Measurements from ENCODE around the gene SLCO1A2.
"Not testable (repeated sequence)": the region's sequence is repeated elsewhere in the genome, so short reads cannot be mapped to it uniquely, and the experiment has no call there.

Gene SLCO1A2, protein sequence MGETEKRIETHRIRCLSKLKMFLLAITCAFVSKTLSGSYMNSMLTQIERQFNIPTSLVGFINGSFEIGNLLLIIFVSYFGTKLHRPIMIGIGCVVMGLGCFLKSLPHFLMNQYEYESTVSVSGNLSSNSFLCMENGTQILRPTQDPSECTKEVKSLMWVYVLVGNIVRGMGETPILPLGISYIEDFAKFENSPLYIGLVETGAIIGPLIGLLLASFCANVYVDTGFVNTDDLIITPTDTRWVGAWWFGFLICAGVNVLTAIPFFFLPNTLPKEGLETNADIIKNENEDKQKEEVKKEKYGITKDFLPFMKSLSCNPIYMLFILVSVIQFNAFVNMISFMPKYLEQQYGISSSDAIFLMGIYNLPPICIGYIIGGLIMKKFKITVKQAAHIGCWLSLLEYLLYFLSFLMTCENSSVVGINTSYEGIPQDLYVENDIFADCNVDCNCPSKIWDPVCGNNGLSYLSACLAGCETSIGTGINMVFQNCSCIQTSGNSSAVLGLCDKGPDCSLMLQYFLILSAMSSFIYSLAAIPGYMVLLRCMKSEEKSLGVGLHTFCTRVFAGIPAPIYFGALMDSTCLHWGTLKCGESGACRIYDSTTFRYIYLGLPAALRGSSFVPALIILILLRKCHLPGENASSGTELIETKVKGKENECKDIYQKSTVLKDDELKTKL

DNA sequence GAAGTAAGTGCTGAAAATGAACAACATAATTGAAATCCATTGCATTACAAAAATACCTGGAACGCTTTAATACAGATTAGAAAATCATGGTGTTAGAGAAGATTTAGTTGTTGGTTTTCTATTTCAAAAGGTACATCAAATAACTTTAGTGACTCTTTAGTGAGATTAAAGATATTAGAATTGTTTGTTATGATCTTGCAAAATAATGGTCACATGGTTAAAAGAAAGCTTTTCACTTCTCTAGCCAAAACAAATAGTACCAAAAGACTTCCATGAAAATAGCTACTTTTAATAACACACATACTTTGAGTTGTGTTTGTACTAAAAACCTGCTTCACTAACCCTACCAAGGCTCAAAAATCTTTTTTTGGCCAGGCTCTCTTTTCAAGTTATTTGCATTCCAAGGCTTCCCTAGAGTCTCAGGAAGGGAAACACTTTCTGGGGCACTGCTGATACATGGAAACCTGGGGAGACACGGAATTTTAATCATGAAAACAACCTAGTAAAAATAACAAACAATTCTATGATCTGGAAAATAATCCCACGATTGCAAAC, at the start of gene SLCO1A2:
SLCO1A2 (minus strand) TSS at position 147 of the 555 bp plus-strand sequence. CDS start 270 bp downstream, outside the sequence.
- no peak for DNase-seq

DNA sequence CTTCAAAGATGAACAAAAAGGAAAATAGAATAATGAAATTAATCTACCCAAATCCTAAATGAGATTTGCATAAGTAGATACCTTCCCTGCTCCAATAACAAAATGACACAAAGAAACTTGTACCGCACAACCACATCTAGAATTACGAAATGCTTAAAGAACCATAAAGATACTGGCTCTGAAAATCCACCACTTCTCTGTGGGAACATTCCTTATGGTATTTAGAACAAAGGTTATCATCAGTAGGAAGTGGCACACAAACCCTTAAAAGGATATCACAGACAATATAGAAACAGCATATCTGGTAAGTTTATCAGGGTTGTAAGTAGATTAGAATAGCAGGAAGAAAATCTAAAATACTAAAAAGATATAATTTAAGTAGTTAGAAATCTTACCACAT, 49.5 kb upstream of the SLCO1A2 start:
- no peak for DNase-seq

DNA sequence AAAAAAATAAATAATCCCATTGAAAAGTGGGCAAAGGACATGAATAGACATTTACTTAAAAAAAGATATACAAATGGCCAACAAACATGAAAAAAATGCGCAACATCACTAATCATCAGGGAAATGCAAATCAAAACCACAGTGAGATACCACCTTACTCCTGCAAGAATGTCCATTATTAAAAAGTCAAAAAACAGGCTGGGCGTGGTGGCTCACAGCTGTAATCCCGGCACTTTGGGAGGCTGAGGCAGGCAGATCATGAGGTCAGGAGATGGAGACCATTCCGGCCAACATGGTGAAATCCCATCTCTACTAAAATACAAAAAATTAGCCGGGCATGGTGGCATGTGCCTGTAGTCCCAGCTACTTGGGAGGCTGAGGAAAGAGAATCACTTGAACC, 46.6 kb upstream of the SLCO1A2 start:
- DNase-seq, result not testable (repeated sequence)

DNA sequence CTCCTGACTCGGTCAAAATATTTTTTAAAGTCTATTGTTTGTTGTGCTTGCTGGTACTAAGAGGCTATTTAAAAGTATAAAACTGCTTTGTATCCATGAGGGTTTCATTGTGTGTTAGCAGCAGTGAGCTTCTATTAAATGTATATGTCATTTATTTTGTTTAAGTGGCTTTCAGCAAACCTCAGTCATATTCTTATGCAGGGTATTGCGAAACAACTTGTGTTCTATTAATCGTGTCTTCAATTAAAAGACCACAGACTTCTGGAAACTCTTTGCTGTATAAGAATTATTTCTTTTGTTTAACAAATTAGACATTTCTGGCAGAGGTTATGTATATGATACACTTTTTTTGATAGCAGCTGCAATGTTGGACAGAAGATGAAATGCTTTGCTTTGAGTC, 44.5 kb upstream of the SLCO1A2 start:
- no peak for DNase-seq

DNA sequence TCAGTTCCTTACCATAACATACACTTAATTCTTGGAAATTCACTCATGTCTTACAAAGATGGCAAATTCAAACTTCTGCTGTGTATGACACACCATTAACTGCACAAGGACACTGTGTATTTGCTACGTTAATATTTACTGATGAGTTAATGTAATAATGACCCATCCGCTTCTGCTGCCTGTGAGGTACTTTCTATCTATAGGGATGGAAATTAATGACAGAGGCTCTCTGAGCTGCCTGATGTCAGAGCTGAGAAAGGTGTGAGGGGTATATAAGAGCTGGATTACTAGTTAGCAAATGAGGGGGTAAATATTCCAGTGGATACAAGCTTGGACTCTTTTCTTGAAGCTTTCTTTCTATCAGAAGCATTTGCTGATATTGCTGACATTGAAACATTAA, 37.9 kb upstream of the SLCO1A2 start, which contains the start of gene IAPP:
IAPP (plus strand) TSS at position 301 of the 400 bp plus-strand sequence. CDS start 450 bp downstream, outside the sequence.
- no peak for DNase-seq

DNA sequence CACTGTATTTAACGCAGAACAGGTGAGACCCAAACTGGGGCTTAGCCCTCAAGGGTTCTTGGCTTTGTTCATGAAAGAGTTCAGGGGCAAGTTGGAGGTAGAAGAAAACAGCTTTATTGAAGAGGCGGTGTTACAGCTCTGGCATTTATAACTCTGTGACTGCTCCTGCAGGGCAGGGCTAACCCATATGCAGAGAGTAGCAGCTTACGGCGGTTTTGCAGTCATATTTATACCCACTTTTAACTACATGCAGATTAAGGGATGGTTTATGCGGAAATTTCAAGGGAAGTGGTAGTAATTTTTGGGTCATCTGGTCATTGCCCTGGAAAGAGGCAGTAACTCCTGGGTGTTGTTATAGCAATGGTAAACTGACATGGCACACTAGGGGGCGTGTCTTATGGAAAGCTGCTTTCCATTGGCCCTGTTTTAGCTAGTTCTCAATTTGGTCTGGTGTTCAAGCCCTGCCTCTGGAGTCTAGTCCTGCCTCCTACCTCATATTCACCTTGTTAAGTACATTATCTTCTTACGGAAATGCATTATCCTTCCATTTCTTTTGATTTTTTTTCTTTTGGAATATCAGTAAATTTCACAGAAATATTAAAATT, 36.2 kb upstream of the SLCO1A2 start:
- no peak for DNase-seq

DNA sequence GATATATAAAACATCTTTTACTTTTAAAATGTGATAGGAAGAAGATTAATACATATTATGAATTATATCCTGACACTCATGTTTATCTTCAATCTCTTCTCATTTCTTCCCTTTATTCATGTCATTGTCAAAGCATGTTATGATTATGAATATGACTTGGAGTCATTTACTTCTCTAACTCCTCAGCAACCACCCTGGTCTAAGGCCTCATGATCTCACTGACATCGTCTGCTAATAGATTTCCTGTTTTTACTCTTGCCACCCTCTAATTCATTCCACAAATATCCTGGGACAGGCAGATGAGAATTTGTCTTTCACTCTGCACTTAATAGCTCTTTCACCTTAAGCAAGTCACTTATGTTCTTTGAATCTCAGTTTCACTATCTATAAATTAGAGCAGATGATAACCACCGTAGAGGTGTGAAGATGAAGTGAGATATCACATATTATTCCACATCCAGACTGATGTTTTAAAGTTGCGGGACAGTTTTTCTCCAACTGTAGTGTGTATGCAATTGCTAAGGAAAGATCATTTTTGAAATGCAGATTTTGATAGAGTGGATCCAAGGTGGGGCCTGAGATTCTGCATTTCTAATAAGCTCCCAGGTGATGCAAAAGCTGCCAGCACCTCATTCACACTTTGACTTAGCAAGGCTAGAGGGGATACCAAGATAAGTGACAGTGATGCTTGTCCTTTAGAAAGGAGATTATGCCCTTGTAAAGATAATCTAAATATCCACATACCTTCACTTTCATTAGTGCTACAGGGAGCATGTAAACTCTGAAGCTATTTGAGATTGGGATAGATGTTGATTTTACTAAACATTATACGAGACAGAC, 34.6 kb upstream of the SLCO1A2 start:
- DNase-seq, result no peak

DNA sequence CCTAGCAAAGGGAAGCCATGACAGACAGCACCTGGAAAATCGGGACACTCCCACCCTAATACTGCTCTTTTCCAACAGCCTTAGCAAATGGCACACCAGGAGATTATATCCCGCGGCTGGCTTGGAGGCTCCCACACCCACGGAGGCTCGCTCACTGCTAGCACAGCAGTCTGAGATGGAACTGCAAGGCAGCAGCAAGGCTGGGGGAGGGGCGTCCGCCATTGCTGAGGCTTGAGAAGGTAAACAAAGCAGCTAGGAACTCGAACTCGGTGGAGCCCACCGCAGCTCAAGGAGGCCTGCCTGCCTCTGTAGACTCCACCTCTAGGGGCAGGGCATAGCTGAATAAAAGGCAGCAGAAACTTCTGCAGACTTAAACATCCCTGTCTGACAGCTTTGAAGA, 25.9 kb upstream of the SLCO1A2 start:
- DNase-seq, result not testable (repeated sequence)

DNA sequence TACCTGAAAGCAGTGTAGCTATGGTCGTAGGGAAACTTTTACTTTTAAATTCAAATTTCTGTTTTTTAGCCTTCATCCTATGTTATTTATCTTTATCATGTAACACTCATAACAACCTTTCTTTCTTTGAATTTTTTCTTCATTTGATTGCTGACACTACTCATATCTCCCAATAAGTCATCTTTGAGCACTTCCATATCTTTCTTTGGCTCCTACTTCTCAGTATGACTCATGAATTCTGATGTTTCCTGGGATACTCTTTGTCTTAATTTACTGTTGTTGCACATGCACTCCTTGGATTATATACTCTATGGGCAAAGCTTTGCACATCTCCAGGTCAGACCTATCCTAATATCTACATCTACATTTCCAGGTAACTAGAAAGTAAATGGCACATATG, 19.9 kb upstream of the SLCO1A2 start:
- DNase-seq, result no peak

DNA sequence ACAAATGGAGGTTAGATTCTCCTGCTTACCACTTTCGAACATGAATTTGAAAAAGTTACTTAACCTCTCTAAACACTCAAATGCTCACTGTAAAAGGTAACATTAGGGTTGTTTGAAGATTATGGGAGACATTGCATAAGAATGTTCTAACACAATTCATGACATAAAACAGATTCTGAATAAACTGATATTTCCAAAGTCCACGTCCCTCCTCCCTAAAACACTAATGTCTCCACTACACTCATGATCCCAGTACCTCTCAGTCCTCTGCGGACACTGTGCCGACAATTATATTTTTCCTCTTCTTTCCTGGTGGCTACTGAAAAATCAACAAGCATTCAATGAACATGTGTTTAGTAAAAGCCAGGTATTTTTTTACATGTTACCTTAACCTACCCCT, 19.2 kb upstream of the SLCO1A2 start:
- DNase-seq, result no peak

DNA sequence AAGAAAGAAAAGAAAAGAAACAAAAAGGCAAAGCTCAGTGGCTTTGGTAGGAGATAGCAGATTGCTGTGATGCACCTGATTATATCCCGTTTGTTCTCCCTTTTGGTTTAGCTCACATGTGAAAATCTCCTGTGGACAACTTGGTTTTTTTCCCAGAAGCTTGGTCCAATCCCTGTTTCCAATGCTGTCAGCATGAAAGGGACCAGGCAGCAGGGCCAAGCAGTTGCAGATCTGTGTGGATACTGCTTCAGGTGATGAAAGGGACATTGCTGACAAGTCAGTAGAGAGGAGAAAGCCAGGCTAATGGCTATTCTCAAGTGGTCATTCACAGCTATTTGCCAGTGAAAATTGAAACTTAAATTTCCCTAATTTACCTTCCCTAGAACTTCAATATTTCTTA, 18.8 kb upstream of the SLCO1A2 start:
- DNase-seq, result no peak

DNA sequence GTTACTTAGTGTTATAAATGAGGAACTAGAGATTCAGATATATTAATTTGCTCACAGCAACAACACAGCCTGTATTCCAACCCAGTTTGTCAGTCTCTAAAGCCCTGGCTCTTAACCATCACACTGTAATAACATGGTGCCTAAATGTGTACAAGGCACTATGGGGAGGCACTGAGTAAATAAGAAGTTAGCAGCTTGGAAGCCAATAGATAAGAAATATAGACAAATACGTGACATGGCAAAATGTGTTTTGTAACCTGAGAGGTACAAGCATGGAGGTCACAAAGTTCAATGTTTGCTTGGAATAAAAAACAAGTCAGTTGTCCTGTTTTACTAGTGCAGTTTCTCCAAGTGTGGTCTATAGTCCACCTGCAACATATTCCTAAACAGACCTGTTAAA, 16.3 kb upstream of the SLCO1A2 start:
- DNase-seq, result no peak

DNA sequence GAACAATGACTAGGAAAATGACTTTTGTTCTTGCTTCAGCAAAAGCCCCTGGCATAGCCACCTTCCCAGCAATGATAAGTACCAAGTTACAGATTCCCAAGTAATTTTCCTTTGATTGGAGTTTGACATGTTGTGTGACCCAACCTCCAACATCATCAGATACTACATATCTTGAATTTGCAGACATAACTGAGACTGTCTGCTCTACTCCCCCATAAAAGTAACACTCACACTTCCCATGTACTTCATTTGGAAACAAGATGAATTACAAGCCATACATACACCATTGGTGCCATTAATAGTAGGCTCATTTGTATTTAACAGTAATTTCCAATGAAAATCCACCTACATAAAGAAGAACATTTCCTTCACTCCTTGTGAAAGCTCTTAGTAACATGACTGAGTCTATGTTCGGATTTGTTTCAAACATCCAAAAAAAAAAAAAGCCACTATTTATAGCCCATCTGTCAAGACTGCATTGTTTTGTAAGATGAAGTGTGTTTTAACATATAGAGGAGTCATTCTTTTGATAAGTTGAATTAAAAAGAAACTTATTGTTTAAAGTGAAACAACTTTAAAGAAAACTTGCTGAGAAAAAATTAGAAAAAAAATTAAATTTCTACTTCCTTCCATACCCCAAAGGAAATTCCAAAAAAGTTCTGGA, 12.0 kb upstream of the SLCO1A2 start:
- DNase-seq, result no peak

DNA sequence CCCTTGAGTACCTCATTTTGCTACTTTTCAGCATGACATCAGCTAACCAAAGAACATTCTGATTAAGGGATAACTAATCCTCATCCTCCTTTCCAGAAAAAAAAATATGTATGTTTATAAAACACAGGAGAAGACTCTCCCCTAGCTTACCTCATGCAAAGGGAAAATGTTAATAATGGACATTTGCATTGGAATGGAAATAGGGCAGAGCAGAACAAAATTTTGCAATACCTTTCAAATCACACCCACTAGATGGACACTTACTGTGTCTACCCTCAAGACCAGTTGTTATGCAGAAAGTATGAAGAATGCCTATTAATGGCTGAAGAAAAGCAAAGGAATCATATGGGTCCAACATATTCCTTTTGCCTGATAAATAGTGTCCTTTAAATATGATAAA, 8.9 kb upstream of the SLCO1A2 start:
- DNase-seq, result no peak

DNA sequence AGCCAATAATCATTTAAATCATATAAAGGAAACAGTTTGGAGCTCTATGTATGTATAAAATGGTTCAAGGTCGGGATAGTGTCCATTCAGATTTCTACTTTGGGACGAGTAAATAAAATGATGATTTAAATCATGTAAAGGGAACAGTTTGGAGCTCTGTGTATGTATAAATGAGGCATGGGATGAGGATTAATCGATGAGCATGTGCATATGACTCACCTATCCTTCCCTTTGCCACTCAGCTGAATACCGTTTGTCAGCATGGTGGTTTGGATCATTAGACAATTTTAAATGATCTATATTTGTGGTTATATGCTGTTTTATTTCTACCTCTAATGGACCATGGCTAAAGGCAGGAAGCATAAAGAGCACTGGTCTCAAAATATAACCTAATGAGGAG, 7.1 kb upstream of the SLCO1A2 start:
- DNase-seq, result no peak

DNA sequence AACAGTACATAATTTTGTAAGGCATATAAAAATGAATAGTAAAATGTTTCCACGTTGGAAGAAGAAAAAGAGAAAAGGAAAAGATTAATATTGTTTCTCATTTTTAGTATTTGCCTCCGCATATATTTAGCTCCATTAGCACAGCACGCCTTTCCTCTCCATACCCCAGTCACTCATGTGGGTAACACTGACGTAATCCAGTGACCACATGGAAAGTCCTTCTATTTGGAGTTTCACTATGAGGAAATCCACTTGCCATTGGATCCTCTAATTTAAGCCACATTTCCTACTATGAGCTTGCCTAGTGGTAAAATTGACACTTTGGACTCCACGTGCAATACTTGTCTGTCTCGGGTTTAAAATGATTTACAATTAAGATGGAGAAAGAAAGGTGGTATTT, 5.7 kb upstream of the SLCO1A2 start:
- DNase-seq, result no peak

DNA sequence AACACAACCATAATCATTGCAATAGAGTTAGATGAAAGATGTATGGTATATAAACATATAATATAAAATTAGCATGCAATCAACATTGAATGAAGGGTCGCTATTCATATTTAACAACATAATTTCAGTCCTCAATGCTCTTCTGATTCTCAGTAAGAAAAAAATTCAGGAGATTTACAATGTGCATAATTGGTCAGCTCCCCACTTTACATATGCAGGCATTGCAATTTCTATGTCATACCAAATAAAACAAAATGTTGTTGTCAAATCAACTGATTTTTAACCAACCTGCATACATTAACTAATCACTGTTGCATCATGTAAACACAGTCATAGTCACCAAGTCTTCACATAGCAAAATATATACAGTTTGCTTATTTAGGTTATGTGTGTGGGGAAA, 5.2 kb upstream of the SLCO1A2 start:
- DNase-seq, result no peak

DNA sequence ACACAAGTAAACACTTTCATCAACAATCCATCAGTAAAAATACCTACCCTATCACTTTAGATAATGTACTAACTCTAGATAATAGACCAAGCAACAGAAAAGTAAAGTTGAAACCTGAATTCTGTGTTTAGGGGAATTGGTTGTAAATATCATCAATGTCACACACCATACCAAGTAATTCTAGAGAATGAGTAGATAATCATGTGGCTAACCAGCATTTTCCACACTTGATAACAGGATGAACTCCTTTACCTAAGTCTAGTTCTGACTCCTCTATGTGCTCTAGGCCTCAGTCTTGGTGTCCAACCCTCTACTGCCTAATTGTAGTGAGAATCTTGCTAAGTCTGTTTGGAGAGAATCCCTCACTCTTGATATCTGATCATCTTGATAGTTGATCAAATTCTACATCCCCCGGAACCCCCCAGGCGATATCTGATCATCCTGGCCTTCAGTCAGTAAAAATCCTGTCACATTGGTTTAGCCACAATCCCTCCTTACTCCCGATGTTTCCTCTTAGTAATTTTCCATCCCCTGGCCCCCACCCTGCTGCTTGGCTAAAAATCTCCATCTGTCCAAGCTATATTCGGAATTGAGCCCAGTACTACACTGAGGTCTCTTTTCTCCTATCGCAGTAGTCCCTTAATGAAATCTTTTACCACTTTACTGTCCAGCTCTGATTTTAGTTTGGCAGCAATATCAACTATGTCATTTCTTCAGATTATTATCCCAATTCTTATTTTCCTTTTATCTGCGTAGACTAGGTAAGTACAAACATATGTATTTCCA, 3.4 kb upstream of the SLCO1A2 start:
- DNase-seq, result no peak

DNA sequence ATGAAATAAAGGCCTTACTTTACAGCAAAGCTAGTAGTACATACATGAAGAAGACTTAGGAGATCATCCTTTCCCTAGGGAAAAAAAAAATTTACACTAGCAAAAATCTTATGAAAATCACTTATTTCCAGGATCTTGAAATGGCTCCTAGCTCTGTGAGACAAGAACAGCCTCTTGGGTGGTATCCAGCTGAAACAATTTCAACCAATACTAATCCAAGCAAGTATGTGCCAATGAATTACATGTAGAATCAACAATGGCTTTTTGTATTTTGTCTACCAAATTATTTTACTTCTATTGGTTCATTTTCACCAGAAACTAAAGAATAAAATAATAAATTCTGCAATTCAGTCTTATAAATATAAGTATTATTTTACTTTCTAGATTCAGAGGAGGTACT, 2.7 kb upstream of the SLCO1A2 start:
- DNase-seq, result no peak

DNA sequence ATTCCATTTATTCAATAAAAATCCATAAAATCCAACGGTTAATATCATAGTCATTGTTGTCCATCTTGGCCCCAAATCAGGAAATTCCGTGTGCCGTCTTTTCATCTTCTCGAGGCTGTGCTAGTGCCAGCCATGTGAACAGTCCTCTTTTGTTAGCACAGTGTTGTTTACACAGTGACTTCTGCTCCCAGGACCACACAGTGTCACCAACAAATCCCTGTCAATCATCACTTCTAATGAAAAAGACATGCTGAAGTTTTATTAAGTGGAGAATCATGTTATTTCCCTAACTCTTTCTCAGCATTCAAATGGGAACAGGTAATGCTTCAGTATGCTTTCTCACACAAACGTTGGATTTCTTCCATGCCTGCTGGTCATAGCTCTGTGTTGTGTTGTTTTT, 1.9 kb upstream of the SLCO1A2 start:
- DNase-seq, result no peak

DNA sequence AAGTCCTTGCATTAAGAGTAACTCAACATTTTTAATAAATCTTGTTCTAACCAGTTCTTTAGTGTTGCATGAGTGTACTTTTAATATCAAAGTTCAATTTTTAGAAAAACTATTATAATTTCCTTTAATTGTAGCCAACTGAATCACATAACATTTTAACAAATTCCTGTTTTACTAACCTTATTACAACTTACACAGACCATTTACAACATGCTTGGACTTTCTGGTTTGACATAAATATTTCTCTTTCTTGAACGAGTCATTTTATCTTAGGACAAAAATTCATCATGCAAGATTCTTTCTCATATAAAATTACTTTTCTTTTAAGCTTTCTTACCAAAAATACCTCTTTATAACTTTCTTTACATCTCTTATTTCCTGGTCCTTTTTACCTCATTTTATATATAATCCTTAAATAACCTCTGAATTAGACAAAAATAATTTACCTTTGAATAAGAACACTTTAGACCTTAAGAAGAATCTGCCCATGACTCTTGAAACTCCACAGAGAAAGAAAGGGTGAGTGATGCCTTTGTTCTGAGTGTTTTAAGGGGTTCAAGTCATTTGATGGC, 3.9 kb downstream of the SLCO1A2 start:
- peak in 1 of 2 experiments; percentile 15 for DNase-seq
